ENCODE data around the gene TSPAN18.

TSPAN18 gene

GRCh38 chr11:44804449-44805437, 78.0 kb downstream of the TSPAN18 start:
- no peak for DNase-seq

DNA sequence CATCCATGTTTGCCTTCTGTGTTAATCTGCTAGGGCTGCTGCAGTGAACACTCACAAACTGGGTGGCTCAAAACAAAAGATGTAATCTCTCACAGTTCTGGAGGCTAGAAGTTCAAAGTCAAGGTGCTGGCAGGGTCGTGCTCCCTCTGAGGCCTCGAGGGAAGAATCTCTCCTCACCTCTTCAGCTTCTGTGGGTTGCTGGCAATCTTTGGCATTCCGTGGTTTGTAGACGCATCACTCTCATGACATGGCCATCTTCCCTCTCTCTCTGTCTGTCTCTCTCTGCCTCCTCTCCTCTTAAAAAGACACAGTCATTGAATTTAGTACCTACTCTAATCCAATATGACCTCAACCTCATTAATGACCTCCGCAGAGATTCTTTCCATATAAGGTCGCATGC, 78.8 kb downstream of the TSPAN18 start:
- DNase-seq, result no peak

DNA sequence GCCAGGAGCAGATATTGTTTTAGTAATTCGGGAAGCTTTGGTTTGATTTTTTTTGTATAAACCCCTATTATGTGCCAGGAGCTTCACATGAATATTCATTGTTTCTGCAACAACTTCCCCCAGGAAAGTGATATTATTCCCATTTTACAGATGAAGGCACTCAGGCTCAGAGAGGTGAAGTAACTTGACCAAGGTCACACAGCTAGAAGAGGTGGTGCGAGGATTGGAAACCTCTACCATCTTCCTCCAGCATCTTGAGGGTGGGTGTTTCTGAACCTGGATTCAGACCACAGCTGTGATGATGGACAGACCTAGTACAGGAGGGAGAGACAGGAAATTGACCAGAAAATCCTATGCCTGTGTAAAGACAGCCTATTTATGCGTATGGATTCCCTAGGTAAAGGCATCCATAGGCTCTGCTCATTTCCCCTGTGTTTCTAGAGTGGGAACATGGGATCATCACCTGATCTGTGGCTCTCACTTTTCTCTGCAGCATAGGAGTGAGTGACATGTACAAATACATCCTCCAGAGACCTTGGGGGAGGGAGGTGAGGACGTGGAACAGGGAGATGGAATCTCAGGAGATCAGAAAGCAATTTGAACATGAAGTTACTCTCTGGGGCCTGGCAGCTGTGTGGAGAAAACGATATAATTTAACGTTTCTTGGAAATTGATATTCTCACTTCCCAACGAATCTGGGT, 81.4 kb downstream of the TSPAN18 start:
- no peak for DNase-seq

GRCh38 chr11:44809283-44809682, 82.5 kb downstream of the TSPAN18 start:
- no peak for DNase-seq

- no peak for DNase-seq
Observed at GRCh38 chr11:44811841-44812448, 85.2 kb downstream of the TSPAN18 start.

GRCh38 chr11:44812971-44813370, 86.2 kb downstream of the TSPAN18 start:
- DNase-seq, result no peak

GRCh38 chr11:44813401-44813800, 86.6 kb downstream of the TSPAN18 start:
- DNase-seq, result no peak

DNA sequence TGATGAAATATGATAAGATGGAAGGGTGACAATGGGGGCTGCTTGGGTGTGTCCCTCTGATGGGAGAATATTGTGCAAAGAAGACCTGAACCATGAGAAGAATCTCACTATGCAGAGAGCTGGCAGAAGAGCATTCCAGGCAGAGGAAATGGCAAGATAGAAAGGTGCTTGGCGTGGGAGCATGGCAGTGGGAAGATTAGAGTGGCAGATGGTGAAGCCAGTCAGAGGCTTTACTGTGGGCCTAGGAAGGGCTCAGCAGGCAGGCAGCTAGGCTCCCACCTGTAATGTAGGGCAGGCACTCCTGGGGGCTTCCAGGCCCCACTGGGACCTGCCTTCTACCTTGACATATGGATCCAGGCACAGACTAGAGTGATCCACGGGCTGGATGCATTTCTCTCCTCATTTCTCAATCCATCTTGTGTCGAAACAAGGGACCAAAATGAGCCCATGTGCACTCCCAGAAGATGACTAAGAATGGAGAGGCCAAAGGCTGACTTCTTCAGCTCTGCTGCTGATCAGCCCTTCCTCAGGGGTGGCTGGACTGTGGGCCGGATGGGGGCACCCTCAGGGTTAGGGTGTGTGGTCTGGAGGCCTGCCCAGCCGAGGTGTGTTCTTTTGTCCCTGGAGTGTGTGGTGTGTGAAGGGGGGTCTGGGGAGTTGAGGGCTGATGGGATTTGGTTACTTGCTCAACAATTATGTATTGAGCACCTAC, 88.3 kb downstream of the TSPAN18 start:
- no peak for DNase-seq

DNA sequence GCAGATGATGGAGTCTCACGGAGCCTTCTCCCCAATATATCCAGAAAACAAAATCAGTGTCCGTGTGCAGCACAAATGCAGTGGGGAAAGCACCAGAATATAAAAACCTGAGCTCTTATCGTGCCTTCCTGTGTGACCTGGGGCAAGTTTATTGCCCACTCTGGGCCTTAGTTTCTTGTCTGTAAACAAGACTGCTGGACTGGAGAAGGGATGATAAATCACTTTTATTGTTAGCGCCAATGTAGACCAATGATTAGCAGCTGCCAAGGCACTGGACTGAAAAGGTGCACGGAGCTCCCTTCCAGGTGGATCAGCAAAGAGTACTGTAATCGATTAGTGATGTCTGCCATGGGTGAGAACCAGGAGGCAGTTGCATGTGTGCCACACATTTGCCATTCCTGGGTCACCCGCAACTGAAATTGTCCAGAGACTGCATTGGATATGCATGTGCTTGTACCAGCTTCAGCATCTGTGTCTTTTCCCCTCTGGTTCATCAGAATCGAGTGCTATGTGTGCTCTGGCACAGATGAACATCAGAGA, 89.2 kb downstream of the TSPAN18 start:
- DNase-seq, result no peak

GRCh38 chr11:44816761-44817160, 90.0 kb downstream of the TSPAN18 start:
- DNase-seq, result no peak

- no peak for DNase-seq
Observed at GRCh38 chr11:44817207-44817949, 90.6 kb downstream of the TSPAN18 start.

- no peak for DNase-seq
Observed at GRCh38 chr11:44818110-44818509, 91.3 kb downstream of the TSPAN18 start.

DNA sequence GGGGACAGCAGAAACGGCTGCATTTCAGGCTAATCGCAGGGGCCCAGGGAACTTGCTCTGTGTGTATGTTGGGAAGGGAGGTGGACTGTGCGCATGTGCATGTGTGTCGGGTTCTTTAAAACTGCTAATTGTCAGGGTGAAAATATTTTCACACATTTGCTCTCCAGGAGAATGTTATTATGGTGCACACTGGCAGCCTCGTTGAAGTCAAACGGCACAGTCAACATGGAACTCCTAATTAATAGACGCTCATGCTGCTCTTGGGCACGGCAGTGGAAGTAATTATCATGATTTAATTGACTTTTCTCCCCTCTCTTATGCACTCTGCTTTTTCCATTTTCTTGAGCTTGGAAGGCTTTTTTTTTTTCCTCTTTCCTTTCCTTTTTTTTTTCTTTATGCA, 92.6 kb downstream of the TSPAN18 start:
- DNase-seq, result no peak

DNA sequence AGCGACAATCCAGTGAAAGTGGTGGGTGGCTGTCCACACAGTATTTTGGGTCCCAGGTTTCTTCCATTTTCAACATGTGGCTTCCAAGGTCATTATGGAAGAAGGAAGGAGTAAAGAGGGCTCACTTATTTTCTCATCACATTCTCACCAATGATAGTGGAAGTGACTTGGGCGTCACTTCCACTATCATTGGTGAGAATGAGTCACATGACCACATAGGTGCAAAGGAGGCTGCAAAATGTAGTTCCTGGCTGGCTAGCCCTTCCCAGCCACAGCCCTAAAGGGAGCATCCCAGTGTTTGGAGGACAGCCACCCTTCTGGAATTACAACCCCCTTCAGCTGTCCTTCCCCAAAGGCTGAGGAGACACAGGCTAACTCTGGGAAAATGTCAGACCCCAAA, 95.6 kb downstream of the TSPAN18 start:
- DNase-seq, result no peak

DNA sequence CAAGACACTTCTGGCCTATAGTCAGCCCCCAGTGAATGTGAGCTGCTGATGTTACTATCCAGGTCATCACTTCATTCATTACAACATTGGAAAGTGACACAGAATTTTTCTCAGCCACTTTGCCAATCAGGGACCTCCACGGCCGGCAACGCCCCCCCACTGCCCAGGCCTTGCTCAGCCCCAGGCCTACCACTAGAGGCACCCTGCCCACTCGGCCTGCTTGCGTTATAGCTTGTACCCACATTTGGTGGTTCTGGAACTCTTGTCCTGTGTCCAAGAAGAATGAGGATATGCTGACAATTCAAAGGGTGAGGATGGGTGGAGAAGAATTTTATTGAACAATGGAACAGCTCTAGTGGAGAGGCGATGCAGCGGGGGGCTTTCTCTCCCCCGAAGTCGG, 96.2 kb downstream of the TSPAN18 start:
- no peak for DNase-seq

GRCh38 chr11:44823868-44824267, 97.1 kb downstream of the TSPAN18 start:
- no peak for DNase-seq

GRCh38 chr11:44824300-44824704, 97.5 kb downstream of the TSPAN18 start:
- no peak for DNase-seq

DNA sequence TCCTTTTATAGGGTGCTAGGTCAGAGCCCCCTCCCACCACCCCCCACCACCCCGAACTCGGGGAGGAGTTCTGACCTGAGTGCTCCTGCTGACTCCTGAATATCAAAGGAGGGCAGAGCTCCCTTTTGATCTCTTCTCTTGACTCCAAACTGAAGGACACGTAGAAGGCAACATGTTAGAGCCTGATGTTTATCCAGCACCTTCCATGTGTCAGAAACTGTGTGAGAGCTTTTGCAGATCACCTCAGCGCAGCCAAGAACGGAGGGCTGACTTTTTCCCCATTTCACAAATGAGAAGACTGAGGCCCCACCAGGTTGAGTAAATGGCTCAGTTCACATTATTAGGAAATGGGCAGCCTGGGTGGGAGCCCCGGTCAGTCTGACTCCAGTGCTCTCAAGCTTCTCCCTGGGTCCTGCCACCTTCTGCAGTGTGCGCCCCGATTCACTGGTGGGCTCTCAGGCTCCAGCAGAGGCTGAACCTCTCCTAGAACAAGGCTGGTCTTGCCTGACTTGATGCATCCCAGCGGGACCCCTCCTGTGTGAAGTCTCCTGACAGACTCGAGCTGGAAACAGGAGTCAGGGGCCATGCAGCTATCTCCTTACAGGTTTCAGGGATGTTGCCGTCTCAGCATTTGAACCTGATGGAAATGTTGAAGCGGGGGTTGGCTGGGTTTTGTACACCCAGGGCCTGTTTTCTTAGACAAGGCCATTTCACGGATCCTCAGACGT, 98.5 kb downstream of the TSPAN18 start:
- no peak for DNase-seq

- no peak for DNase-seq
Observed at GRCh38 chr11:44826922-44827643, 100.3 kb downstream of the TSPAN18 start.

GRCh38 chr11:44828296-44828695, 101.5 kb downstream of the TSPAN18 start:
- DNase-seq, result no peak

DNA sequence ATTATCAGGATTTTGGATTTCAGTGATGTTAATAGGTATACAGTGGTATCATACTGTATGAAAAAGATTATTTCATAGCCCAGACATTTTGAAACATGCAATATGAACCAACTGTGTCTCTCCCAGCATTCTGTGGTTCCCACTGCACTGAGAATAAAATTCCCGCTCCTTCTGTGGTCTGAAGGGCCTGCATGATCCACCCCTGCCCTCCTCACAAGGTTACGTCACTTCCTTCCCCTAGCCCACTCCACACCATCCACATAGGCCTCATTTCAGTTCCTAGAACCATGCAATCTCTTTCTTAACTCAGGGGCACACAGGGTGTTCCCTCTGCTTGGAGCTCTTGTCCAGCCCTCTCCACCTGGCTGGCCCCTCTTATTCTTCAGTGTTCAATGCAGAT, 103.1 kb downstream of the TSPAN18 start:
- no peak for DNase-seq
